Measurements from ENCODE around the gene AGBL4.

The AGBL4 gene

DNA sequence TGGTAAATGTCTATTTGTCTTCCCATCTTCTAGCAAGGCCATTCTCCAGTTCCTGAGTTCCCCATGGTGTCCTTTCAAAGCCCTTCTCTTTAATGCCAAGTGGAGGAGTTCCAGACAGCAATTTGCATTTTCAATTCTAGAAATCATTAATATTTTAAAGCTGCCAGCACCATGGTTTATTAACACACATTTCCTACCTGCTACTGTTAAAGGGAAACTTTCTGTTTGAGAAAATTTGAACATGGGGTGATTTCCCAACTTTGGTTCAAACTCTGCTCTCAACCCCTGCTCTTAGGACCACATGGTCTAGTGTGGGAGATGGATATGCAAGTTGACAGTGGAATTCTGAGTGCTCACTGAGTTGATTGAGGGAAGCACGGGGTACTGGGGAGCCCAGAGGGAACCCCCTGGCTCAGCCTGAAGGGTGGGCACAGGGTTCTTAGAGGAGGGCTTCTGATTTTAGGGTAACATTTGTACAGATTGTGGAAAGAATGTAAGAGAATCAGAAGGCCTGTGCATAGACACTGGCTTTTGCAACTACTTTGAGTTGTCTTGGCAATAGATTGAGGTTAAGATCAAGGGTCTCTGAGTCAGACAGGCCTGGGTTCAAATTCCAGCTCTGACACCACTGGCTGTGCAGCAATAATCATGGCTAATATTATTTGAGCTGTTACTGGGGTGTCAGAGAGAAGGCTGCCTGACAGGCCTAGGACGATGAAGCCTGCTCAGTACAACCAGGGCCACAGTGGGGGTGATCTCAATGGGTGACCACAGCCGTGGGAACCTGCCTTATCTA lies 1344.8 kb downstream of the AGBL4 start:
- DNase-seq (ENCODE audit: low read depth in 1 of 2, low spot score in 1 of 2), result no peak
- in situ Hi-C loops (cut with HindIII; ENCODE audit: low pct_unique_long_range_greater_than_20kb, low sequenced_read_pairs), result no loop called here
- TF ChIP-seq JUND (IDR thresholded peaks at IDR 0.05; ENCODE audit: low read depth), result no peak

DNA sequence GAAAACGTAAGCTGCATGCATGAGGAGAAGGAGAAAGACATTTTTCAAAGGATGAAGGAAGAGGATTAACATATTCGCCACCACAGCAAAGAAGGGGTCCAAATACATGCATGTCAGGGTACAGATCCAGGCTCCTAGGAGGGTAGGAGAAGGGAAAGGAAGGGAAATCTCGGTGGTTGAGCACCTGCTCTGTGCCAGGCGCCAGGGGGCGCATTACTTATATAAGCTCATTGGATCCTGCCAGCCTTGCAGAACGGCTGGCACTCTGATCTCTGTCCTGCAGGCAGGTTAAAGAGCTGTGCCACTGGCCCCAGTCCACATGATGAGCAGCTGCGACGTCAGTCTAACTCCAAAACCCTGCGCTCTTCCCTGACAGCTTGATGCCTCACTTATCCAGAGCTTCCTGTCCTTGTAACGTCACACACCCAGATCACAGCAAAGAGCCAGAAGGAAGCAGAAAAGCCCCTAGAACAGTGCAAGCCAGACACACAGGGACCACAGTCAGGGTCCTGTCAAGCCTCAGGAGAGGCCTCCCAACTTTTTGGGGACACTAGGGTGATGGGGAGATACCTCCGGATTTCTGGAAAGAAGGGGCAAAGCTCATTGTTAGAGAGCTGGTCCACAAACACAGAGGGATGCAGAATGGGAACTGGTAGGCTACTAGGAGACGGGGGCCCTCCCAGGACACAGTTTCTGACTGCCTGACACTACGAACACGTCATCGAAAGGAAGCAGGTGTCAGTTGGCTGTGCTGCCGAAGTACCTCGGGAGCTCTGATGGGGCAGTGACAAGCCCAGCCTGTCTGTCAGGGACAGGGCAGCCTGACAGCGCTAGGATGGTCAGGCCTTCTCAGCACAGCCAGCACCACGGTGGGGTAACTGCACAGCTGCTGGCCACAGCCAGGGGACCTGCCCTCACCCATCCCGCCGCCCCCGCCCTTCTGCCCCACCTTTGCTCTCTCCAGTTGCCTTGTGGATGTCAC lies 1346.2 kb downstream of the AGBL4 start:
- in situ Hi-C loops (cut with HindIII; ENCODE audit: low pct_unique_long_range_greater_than_20kb, low sequenced_read_pairs), result no loop called here
- TF ChIP-seq JUND (IDR thresholded peaks at IDR 0.05; ENCODE audit: low read depth), result no peak
- DNase-seq (ENCODE audit: low read depth in 1 of 2, low spot score in 1 of 2), result peak; percentile 14 to 65

DNA sequence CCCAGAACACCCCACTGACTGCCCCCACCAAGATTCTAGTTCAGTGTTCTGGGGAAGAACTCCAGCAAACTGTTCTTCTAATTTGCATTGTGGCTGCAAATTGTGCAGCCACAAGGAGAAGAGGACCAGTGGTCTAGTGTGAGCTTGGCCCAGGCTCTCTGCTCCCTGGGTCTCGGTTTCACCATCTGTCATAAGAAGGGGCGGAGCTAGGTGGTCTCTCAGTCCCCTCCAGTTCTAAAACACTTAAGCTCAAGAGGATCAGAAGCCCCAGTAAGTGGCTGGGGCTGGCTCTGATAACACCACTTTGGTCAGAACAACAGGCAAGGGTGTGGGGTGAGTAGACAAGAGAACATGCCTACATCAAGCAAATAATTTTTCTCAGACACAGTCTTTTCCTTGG lies 1346.9 kb downstream of the AGBL4 start:
- TF ChIP-seq JUND (IDR thresholded peaks at IDR 0.05; ENCODE audit: low read depth), result no peak
- in situ Hi-C loops (cut with HindIII; ENCODE audit: low pct_unique_long_range_greater_than_20kb, low sequenced_read_pairs), result no loop called here
- no peak for DNase-seq (ENCODE audit: low read depth in 1 of 2, low spot score in 1 of 2)

DNA sequence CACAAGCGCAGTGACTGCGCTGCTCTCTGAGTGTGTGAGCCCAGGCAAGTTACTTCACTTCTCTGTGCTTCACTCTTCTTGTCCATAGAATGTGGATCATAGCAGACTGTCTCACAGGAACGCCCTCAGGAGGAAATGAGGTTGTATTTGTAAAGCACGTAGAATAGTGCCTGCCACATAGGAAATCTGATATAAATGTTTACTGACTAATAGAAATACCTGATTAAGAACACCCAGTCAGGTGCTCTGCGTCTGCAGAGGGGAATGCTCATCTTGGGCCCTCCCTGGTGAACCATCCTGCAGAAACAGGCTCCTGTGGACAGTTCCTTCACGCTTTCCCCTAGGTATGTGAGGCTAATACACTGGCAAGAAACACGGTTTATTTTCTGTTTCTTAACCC lies 1347.4 kb downstream of the AGBL4 start:
- in situ Hi-C loops (cut with HindIII; ENCODE audit: low pct_unique_long_range_greater_than_20kb, low sequenced_read_pairs), result no loop called here
- DNase-seq (ENCODE audit: low read depth in 1 of 2, low spot score in 1 of 2), result no peak
- TF ChIP-seq JUND (IDR thresholded peaks at IDR 0.05; ENCODE audit: low read depth), result no peak

DNA sequence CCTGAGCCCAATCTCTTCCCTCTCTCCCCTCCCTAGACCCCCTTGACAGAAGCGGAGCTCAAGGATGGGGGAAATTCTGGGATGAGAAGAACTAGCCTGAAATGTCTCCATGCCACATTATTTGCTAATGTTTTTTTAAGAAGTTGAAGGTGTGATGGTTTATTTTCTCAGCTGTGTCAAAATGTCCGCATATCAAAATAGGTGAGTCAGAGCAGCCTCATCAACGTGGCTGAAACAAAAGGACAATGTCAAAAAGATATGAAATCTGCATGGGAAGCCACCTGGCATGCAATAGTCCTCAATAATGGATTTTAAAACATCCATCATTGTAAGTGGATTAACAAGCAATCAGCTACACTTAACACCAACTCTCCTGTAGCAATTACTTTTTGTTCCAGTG lies 1348.5 kb downstream of the AGBL4 start:
- in situ Hi-C loops (cut with HindIII; ENCODE audit: low pct_unique_long_range_greater_than_20kb, low sequenced_read_pairs), result no loop called here
- no peak for DNase-seq (ENCODE audit: low read depth in 1 of 2, low spot score in 1 of 2)
- no peak for TF ChIP-seq JUND (IDR thresholded peaks at IDR 0.05; ENCODE audit: low read depth)

DNA sequence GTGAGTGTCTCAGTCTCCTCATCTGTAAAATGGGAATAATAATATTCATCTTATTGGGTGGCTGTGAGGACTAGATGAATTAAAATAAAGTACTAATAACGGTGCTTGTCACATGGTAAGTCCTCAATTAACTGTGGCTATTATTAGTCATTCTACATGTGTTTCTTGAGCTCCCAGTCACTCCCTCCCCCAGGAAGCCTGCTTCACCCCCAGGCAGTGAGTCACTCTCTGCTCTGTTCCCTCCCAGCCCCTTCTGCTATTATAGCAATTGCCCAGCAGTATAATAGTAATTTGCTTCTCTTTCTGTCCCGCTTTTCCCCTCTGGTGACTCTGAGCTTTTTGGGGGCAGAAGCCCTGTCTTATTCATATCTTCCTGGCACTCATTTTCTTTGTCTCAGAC lies 1349.1 kb downstream of the AGBL4 start:
- DNase-seq (ENCODE audit: low read depth in 1 of 2, low spot score in 1 of 2), result no peak
- no peak for TF ChIP-seq JUND (IDR thresholded peaks at IDR 0.05; ENCODE audit: low read depth)
- in situ Hi-C loops (cut with HindIII; ENCODE audit: low pct_unique_long_range_greater_than_20kb, low sequenced_read_pairs), result no loop called here

DNA sequence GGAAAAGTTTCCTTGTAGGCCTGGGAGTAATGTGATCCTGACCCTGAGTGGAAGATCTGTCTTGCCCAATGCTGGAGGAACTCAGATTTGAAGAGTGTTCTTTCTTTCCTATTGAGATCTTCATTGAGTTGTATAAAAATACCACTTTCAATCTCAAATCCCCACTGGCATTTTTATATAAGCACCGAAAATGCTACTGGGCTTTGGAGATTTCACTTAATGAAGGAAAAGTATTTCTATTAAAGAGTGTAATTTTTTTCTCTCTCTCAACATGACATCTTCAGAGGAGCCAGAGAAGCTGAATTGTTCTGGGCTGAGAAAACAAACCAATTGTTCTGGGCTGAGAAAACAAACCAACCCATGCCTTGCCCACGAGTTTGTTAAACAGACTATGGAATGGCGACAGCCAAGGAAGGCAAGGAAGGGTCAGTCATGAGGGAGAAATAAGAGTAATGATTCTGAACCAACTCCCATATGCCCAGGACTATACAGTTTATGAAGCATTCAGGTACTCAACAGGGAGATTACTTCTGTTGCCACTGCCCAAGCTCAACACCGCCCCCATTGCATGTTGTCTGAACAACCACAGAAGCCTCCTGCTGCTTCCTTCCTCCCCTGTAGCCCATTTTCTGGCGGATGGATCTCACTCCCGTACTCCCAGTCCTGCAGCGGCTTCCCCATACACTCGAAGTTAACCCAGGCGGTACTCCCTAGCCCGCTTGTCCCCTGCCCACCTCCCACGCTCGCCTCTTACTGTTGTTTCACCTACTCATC lies 1350.2 kb downstream of the AGBL4 start:
- DNase-seq (ENCODE audit: low read depth in 1 of 2, low spot score in 1 of 2), result peak in 1 of 2 experiments; percentile 18
- in situ Hi-C loops (cut with HindIII; ENCODE audit: low pct_unique_long_range_greater_than_20kb, low sequenced_read_pairs), result no loop called here

DNA sequence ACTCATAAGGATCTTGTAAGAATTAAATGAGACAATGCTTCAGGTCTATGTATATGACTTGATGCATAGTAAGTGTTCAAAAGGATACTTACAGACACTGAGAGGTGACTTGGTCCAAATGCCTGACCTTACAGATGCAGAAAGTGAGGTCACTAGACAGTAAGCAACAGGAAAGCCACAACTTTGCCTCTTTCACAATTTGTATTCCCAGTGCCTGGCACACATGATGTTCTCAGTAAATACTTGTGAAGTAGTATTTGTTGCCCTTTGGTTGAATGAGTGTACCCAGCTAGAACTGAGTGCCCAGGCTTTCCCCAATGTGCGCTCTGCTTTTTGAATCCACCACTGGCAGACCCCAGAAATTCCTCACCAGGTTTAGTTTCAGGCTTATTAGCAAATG lies 1352.2 kb downstream of the AGBL4 start:
- no peak for DNase-seq (ENCODE audit: low read depth in 1 of 2, low spot score in 1 of 2)
- in situ Hi-C loops (cut with HindIII; ENCODE audit: low pct_unique_long_range_greater_than_20kb, low sequenced_read_pairs), result no loop called here
- no peak for TF ChIP-seq JUND (IDR thresholded peaks at IDR 0.05; ENCODE audit: low read depth)

More for the DNA sequence above, 1350.2 kb downstream of the AGBL4 start:
- TF ChIP-seq JUND (IDR thresholded peaks at IDR 0.05; ENCODE audit: low read depth), result no peak

DNA sequence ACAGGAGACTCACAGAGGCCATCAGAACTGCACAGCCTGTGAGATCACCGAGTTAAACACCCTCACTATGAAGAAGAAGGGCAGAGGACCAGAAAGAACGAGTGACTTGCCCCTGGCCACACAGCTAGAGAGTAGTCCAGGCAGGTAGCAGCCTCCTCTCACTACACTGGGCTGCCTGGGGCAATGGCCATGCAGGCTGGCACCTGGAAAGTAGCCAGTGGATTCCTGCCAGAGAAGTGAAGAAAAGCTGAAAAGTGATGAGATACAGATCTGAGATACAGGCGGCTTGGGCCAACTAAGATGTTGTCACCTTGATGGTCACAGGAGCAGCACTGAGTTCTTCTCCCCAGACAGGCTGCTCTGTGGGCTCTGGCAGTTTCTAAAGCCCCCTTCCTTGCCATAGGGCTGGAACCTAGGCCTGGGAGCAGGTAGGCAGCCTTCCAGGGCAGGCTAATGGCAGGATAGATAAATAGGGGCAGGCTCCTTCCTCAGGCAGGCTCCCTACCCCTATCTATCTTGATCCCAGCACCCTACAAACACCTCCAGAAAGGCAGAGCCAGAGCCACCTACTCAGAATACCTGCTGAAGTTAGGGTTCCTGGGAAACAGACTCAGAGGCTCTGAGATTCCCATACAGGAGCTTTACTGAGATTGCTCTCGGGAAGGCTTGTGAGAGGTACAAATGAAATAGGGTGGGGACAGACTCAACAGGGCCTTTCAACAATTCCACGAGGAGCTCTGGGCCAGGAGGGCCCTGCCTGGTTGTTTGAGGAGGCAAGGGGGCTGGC lies 1353.3 kb downstream of the AGBL4 start:
- TF ChIP-seq JUND (IDR thresholded peaks at IDR 0.05; ENCODE audit: low read depth), result no peak
- in situ Hi-C loops (cut with HindIII; ENCODE audit: low pct_unique_long_range_greater_than_20kb, low sequenced_read_pairs), result no loop called here
- DNase-seq (ENCODE audit: low read depth in 1 of 2, low spot score in 1 of 2), result no peak

DNA sequence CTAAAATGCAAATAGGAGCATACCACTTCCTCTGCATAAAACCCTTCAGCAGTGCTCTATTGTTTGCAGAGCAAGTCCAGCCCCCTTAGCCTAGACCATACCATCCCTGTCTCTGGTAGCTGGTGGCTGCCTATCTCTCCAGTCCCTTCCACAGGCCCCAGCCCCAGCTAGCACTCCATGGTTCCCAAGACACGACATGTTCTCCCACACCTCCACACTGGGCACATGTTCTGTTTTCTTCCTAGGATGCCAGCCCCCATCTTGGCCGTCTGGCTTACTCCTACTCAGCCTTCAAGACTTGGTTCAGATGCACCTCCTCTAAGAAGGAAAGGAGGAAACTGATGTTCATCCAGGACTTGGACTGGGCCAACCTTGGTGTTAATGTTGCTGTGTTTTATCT lies 1355.4 kb downstream of the AGBL4 start:
- in situ Hi-C loops (cut with HindIII; ENCODE audit: low pct_unique_long_range_greater_than_20kb, low sequenced_read_pairs), result no loop called here
- DNase-seq (ENCODE audit: low read depth in 1 of 2, low spot score in 1 of 2), result no peak
- no peak for TF ChIP-seq JUND (IDR thresholded peaks at IDR 0.05; ENCODE audit: low read depth)

DNA sequence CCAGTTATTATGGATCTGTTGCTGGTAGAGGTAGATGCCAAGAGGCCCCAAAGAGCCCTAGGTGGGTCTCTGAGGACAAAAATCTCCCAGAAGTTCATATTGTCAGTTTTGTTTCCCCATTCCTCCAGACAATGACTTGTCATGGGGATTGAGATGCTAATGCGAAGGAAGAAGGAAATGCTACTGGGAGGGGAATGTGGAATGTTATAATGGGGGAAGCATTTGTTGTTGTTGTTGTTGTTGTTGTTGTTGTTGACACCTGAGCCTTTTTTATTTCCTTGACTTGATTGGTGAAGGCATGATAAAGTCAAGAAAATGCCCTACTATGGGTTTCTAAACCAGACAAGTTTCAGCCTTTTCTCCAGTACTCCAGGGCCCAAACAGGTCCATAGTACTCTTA lies 1356.0 kb downstream of the AGBL4 start:
- in situ Hi-C loops (cut with HindIII; ENCODE audit: low pct_unique_long_range_greater_than_20kb, low sequenced_read_pairs), result no loop called here

More for the DNA sequence above, 1356.0 kb downstream of the AGBL4 start:
- no peak for TF ChIP-seq JUND (IDR thresholded peaks at IDR 0.05; ENCODE audit: low read depth)
- DNase-seq (ENCODE audit: low read depth in 1 of 2, low spot score in 1 of 2), result no peak

All from T47D (cell line).